Measurements from ENCODE around the gene MPHOSPH10.
"Not testable (repeated sequence)": the region's sequence is repeated elsewhere in the genome, so short reads cannot be mapped to it uniquely, and the experiment has no call there.

The MPHOSPH10 gene

GRCh38 chr2:71122387-71123298, 7.8 kb upstream of the MPHOSPH10 start:
- no peak for DNase-seq (ENCODE audit: low read depth in 2 of 2)

- DNase-seq (ENCODE audit: low read depth in 2 of 2) = no peak
Observed at GRCh38 chr2:71125506-71126294, 4.7 kb upstream of the MPHOSPH10 start.

DNA sequence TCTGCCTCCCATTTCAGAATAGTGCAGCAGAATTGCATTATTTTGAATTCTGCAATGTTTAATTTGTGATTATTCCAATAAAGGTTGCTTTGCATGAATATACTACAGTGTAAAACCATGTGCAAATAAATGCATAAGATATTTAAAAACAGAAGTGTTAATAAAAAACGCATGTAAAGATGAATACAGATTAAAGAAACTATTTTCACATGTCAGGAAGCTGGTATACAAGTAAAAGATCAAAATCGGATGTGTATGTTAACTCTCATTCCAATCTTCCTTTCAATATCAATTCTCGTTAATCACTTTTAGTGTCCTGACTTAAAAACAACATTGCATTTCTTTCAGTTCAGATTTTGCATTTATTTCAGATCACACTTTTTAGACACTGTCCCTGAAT, 3.5 kb upstream of the MPHOSPH10 start:
- no peak for DNase-seq (ENCODE audit: low read depth in 2 of 2)

- no peak for DNase-seq (ENCODE audit: low read depth in 2 of 2)
Observed at GRCh38 chr2:71129114-71129901, 1.1 kb upstream of the MPHOSPH10 start.

GRCh38 chr2:71129902-71130151, 607 bp upstream of the MPHOSPH10 start:
- no peak for DNase-seq (ENCODE audit: low read depth in 2 of 2)

DNA sequence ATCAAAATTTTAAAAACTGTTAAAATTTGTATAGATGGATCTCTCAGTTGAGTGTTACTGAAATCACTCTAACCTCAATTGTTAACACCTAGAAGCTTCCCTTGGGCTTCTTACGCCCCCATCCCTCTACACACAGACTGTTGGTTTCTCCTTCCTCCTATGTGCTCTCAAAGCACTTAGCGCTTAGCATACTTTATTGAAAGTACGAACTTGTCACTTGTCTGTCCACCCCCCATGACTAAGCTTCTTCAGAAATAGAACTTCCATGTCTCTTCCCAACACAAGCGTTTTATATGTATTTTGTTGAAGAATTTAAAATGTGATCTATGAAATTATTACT, 441 bp downstream of the MPHOSPH10 start:
- DNase-seq (ENCODE audit: low read depth in 2 of 2) = no peak

DNA sequence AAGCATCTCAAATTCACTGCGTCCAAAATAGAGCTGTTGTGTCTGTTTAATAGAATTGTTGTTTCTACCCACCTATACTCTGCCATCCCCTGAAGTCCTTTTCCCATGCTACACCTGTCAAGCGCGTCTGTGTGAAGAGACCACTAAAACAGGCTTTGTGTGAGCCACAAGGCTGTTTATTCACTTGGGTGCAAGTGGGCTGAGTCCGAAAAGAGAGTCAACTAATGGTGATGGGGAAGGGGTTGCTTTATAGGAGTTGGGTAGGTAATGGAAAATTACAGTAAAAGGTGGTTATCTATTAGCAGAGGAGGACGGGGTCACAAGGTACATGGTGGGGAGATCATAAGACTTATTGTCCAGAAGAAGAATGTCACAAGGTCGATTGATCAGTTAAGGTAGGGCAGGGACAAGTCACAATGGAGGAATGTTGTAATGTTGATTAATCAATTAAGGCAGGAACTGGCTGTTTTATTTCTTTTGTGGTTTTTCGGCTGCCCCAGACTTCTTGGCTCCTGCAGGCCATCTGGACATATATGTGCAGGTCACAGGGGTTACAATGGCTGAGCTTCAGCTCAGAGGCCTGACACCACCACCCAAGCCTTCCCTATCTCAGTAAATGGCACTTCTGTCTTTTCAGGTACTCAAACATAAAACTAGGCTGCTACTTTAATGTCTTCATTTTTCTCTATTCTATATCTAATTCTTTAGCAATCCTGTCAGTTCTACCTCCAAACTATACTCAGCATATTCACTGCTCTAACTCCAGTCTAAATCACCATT, 1.1 kb downstream of the MPHOSPH10 start:
- DNase-seq (ENCODE audit: low read depth in 2 of 2) = not testable (repeated sequence)

DNA sequence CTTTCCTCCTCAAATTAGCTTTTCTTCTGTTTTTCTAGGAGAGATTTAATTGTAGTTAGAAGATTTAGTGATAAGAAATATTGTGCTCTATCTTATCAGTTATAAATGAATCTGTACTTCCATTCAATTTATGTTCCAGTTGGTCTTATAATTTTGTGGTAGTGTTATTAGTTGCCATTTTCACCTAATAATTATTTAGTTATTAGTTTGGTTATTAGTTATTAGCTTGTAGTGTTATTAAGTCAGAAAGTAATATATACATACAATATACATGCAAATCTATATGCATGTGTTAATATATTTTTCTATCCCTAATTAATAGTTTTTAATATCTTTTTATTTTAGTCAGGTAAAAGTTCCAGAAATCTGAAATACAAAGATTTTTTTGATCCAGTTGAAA, 3.2 kb downstream of the MPHOSPH10 start:
- no peak for DNase-seq (ENCODE audit: low read depth in 2 of 2)

GRCh38 chr2:71136174-71136573, 5.7 kb downstream of the MPHOSPH10 start:
- no peak for DNase-seq (ENCODE audit: low read depth in 2 of 2)

DNA sequence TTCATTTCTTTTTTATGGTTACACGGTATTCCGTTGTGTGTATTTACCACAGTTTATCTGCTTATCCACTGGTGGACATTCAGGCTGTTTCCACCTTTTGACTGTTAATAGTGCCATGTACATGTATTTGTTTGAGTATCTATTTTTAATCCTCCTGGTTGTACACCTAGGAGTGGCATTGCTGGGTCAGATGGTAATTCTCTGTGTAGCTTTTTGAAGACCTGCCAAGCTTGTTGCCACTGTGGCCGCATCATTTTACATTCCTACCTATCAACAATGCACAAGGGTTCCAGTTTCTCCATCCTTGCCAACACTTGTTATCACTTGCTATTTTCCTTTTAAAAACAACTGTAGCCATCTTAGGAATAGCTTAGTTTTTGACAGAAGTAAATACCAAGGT, 13.3 kb downstream of the MPHOSPH10 start:
- no peak for DNase-seq (ENCODE audit: low read depth in 2 of 2)

GRCh38 chr2:71148506-71149063, 18.2 kb downstream of the MPHOSPH10 start:
- no peak for DNase-seq (ENCODE audit: low read depth in 2 of 2)

- no peak for DNase-seq (ENCODE audit: low read depth in 2 of 2)
Observed at GRCh38 chr2:71150082-71150816, 19.8 kb downstream of the MPHOSPH10 start.

- DNase-seq (ENCODE audit: low read depth in 2 of 2) = no peak
Observed at GRCh38 chr2:71151620-71152019, 21.2 kb downstream of the MPHOSPH10 start.

GRCh38 chr2:71153585-71154224, 23.3 kb downstream of the MPHOSPH10 start:
- DNase-seq (ENCODE audit: low read depth in 2 of 2) = no peak

DNA sequence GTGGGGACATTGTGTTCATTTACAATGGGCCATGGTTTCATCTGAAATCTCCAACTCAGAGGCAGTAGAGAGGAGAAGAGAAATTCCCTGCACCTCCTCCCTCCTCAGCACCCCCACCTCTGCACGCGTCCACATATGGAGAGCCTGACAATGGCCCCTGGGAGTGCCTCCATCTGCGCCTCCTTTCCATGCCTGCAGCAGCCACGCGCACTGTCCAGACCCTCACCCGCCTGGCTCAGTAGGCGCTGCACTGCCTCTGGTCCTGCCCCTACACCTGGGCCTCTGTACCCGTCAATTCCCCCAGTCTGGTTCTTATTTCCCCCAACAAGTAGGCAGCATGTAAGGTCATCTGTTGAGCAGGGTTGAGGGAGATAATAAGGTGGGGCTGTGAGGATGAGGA, 23.8 kb downstream of the MPHOSPH10 start:
- DNase-seq (ENCODE audit: low read depth in 2 of 2) = no peak

DNA sequence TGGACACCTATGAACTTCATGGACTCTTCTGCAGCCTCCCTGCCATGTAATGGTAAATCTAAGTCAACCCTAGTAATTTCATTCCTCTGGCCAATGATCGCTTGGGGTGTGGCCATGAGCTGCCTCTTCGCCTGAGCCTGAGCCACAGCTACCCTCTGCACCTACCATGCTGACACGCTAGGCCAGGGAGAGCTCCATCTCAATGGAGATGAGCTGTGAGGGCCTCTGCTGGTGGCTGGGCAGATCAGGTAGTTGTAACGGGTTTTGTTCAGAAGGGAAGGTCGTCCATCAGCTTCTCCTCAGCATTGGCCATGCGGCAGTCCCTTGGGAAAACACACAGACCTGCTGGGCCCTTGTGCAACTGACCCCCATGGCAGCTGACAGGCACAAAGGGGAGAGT, 24.4 kb downstream of the MPHOSPH10 start:
- no peak for DNase-seq (ENCODE audit: low read depth in 2 of 2)

DNA sequence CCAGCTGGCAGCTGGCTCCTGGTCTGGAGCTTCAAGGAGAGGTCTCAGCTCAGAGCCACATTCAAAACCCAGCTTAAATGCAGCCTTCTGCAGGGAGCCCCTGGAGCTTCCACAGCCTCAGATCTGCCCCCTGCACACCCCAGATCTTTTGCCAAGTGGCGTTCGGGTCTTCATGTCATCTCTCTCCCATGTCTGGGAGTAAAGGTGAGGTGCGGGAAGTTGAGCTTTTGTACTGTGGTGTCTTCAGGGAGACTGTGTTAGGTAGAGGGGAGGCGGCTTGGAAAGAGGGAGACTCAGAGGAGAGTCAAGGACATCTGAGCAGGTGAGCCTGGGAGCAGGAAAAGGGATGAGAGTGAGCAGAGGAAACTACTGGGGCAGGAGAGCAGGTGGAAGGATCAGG, 25.4 kb downstream of the MPHOSPH10 start:
- no peak for DNase-seq (ENCODE audit: low read depth in 2 of 2)

- no peak for DNase-seq (ENCODE audit: low read depth in 2 of 2)
Observed at GRCh38 chr2:71156573-71156972, 26.1 kb downstream of the MPHOSPH10 start.

DNA sequence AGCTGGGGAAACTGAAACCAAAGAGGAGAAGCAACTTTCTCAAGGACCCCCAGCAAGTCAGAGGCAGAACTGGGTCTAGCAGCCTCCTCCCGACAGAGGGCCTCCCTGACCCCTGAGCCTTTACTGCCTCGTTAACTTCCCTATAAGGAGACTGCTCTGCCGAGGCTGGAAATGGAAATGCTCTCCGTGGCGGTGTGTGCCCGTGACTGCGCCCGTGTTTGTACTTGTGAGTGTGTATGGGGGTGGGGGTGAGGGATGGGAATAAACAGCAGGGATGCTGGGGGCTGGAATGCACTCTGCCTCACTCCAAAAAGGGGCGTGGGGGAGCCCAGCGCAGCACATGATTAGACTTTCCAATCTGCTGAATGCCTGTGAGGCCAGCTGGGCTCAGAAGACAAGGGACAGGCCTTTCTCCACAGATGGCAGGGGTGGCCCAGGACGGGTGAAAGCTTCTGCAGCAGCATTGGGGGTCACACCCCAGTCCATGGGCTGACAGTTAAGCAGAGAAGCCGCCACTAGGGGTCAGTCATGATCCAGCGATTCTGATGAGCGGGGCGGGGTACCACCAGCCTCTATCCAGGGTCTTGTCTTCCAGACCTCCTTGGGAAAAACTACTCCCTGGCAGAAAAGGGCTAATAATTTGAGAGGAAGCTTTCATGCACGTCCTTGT, 26.8 kb downstream of the MPHOSPH10 start:
- DNase-seq (ENCODE audit: low read depth in 2 of 2) = peak; percentile 24 to 61

DNA sequence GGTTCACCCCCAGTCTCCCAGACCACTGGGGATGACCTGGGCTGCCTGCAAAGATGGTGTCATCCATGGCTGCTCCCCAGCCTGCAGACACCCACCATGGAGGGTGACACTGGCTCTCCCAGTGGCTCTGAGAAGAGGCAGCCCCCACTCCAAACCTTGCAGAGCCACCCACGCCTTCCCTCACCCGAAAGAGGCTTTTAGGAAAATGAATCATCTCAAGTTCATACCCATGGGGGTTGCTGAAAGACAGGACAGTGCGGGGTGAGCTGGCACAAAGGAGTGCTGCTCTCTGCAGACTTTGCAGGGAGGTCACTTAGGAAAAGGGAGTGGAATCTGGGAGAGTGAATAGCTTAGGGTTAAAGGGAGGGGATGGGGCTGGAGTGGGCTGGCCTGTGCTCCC, 36.4 kb downstream of the MPHOSPH10 start:
- DNase-seq (ENCODE audit: low read depth in 2 of 2) = no peak
